BLaER1 (cell line): ENCODE measurements around the gene MED9.
A peak's percentile ranks its signal among the peaks of the same experiment; 100 is the strongest.

ENCODE experiments used
- H3K27ac ChIP-seq: shearing (Covaris generic); formaldehyde crosslinking; 2 replicates; pipeline ENCODE4 v1.8.1; 2022
- H3K27me3 ChIP-seq: shearing (Covaris generic); formaldehyde crosslinking; 2 replicates; pipeline ENCODE4 v1.8.1; 2022
- H3K36me3 ChIP-seq: shearing (Covaris generic); formaldehyde crosslinking; 2 replicates; pipeline ENCODE4 v1.8.1; 2022
- H3K4me1 ChIP-seq: shearing (Covaris generic); formaldehyde crosslinking; 2 replicates; pipeline ENCODE4 v1.8.1; 2022
- H3K4me2 ChIP-seq: shearing (Covaris generic); formaldehyde crosslinking; 2 replicates; pipeline ENCODE4 v1.8.1; 2022
- H3K4me3 ChIP-seq: shearing (Covaris generic); formaldehyde crosslinking; 2 replicates; pipeline ENCODE4 v1.8.1; 2022
- H3K9ac ChIP-seq: shearing (Covaris generic); formaldehyde crosslinking; 2 replicates; pipeline ENCODE4 v1.8.1; 2022
- H3K9me3 ChIP-seq: shearing (Covaris generic); formaldehyde crosslinking; 2 replicates; pipeline ENCODE4 v1.8.1; 2022
- H4K20me1 ChIP-seq: shearing (Covaris generic); formaldehyde crosslinking; 2 replicates; pipeline ENCODE4 v1.8.1; 2022
- Cebpa-rat ChIP-seq: shearing (Covaris generic); IDR thresholded peaks from 2 replicates; pipeline ENCODE4 v1.8.1; 2022

MED9 gene

DNA sequence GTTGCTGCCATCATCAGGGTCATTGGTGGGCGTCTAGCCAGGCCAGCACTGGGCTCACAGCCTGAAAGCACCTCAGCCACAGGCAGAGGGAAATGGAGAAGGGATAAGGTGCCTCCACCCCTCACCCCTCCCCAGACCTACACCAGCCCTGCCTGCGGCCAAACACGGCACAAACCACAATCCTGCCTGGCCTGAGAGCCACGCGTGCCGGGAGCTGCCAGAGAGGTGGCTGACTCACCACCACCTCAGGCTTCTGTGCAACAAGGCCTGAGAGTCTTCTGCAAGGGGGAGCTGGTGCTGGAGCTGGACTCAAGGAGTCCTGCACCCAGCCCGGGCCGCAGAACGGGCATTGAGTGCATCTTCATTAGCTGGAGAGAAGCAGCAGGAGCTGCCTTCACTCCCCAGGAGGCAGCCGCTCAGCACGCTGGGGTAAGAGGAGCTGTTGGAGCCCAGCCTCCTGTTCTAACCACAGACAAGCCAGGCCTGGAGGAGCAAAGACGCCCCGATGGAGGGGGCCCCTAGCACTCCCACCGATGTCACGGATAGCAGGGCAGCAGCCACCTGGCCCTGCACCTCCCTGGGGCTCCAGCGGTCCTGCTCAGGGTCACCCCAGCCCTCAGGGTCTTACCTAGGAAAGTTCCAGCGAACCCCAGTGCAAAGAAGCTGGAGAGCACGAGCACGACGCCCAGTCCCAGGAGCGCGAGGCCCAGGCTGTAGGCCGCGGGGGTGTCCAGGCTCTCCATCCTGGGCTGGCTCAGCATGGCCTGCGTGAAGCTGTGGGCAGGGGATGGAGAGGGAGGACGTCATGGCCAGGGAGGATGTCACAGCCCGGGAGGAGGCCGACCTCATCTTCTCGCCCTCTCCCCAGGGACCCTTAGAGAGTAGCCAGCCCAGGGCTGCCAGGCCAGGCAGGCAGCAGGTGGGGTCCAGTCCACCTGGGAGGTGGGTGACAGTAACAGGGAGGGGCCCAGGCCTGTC lies 35.4 kb downstream of the MED9 start:
- TF ChIP-seq Cebpa-rat: no peak
- no peaks in the 10 kb centered on the region for H3K36me3 ChIP-seq
- H4K20me1 ChIP-seq: no peaks in the 10 kb centered on the region
- peak overlapping the region; percentile 60 for H3K27ac ChIP-seq
- peaks cover 100% of the 10 kb centered on the region for H3K4me1 ChIP-seq
- 0 out of 2 replicates have a peak overlapping the region, but pooled peaks have one; percentile 20 for H3K9ac ChIP-seq
- H3K9me3 ChIP-seq: no peaks in the 10 kb centered on the region
- H3K27me3 ChIP-seq: no peaks in the 10 kb centered on the region
- no peak overlapping the region for H3K4me3 ChIP-seq
- H3K4me2 ChIP-seq: peak overlapping the region; percentile 81

DNA sequence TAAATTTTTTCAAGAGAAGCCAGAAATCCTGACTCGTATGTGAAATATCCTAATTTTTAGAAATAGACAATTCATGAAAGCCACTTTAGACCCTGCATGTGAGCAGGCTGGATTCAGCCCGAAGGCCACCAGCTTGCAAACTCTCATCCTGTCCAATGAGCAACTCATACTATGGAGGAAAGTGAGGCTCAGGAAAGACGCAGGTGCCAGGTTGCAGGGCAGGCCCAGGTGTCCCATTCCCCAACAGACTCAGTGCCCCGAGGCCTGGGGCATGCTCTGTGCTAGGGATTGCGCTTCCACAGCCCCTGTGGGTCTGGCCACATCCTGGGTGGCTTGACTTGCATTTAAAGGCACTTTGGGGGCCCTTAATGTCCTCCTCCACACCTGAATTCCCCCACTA lies 36.1 kb downstream of the MED9 start:
- TF ChIP-seq Cebpa-rat: no peak
- Histone ChIP-seq H3K4me1 (peaks cover 100% of the 10 kb centered on the region), H3K4me2 (peak overlapping the region; percentile 81), H3K9me3 (no peaks in the 10 kb centered on the region), H3K36me3 (no peaks in the 10 kb centered on the region), H3K4me3 (no peak overlapping the region), H3K27ac (peak overlapping the region; percentile 60), H3K27me3 (no peaks in the 10 kb centered on the region), H3K9ac (no peak overlapping the region), H4K20me1 (no peaks in the 10 kb centered on the region)

DNA sequence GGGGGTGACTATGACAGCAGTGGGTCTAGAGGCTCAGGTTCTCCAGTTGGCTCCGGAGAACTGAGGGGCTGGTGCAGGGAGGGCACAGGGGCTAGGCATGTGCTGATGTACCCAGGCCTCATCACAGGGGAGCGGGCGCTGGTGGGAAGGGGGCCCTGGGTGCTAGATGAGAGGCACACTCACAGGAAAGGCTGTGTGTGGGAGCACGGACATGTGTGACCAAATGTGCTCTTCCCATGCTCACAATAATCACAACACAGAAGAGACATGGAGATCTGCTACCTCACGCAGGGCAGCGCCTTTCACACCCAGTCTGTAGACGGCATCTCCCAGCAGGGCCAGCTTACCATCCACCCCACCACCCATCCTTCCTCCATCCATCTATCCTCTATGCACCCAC lies 36.8 kb downstream of the MED9 start:
- Histone ChIP-seq H3K4me3 (no peak overlapping the region), H3K27ac (no peak overlapping the region), H3K36me3 (no peaks in the 10 kb centered on the region), H4K20me1 (no peaks in the 10 kb centered on the region), H3K9ac (no peak overlapping the region), H3K9me3 (no peaks in the 10 kb centered on the region), H3K4me1 (peaks cover 100% of the 10 kb centered on the region), H3K4me2 (peak overlapping the region; percentile 81), H3K27me3 (no peaks in the 10 kb centered on the region)
- TF ChIP-seq Cebpa-rat: no peak

DNA sequence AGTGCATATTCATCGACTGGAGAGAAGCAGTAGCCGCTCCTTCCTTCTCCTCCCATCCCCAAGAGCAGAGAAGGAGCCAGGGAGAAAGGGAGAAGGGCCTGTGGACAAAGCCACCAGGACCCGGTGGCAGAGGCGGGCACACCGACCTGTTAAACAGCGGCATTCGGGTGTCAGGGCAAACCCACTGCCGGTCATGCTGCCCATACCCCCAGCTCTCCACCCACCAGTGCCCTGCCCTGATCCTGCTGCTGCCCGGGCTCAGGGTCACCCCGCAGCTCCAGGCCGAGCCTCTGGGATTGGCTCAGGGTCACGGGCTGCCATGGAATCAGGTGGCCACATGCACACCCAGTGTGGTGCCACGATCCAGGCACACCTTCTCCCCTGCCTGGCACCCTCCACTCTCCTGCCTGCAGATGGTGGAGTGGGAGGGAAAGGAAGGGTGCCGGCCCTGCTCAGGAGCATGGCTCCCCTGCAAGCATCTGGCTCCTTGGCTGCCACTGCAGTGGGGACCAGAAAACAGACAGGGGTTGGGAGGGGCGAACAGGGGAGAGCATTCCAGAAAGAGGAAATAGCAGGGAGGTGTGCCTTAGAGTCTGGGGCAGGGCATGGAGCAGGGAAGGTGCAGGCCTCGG lies 37.7 kb downstream of the MED9 start:
- Histone ChIP-seq H3K27ac (peak overlapping the region; percentile 68), H3K9me3 (no peaks in the 10 kb centered on the region), H4K20me1 (no peaks in the 10 kb centered on the region), H3K4me1 (peaks cover 100% of the 10 kb centered on the region), H3K27me3 (no peaks in the 10 kb centered on the region), H3K36me3 (no peaks in the 10 kb centered on the region), H3K4me3 (no peak overlapping the region), H3K4me2 (peak overlapping the region; percentile 81), H3K9ac (no peak overlapping the region)
- TF ChIP-seq Cebpa-rat: no peak

DNA sequence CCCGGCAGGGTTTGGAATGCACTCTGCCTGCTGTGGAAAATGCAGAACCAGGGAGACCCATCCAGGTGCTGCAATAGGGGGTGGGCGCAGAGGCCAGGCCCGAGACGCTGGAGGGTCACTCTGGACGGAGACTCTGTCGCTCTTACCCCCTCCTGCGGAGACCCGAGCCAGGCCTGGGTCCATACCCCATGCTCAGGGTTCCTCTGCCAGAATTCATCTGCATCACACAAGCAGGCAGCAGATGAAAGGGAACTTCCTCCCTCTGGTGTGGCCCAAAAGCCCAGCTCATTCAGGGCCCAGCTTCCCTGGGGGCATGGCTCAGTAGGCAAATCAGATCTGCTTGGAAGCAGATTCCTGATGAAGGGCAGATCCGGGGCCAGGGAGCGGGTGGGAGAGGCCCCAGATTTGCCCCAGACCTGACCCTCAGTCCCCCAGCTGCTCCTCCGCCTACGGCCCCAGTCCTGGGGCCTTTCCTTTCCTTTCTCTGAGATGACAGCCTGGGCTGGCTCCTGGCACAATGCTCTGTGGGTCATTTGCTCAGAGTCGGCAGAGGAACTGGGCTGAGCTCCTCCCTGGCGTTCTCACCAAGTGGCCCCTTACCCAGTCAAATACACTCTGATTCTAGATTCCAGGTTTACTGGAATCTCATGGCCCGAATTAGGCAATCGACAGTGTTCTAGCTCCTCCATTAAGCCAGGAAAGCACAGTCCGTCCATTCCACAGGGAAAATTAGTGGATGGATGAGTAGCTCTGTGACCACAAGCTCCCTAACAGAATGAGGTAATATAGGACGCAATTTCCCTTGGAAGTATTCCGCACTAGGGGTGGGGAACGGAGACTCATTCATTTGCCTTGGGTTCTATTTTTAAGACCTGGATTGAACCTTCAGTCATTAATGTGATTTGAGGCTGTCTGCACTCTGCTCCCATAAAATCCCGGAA lies 38.5 kb downstream of the MED9 start:
- H3K27ac ChIP-seq: peak overlapping the region; percentile 68
- H3K9ac ChIP-seq: peak overlapping the region; percentile 43; the same call in 1 of the 2 replicates
- H3K4me2 ChIP-seq: peak overlapping the region; percentile 81
- no peaks in the 10 kb centered on the region for H3K36me3 ChIP-seq
- H3K27me3 ChIP-seq: no peaks in the 10 kb centered on the region
- H3K4me3 ChIP-seq: no peak overlapping the region
- no peak for TF ChIP-seq Cebpa-rat
- H3K9me3 ChIP-seq: no peaks in the 10 kb centered on the region
- H4K20me1 ChIP-seq: no peaks in the 10 kb centered on the region
- peaks cover 100% of the 10 kb centered on the region for H3K4me1 ChIP-seq

DNA sequence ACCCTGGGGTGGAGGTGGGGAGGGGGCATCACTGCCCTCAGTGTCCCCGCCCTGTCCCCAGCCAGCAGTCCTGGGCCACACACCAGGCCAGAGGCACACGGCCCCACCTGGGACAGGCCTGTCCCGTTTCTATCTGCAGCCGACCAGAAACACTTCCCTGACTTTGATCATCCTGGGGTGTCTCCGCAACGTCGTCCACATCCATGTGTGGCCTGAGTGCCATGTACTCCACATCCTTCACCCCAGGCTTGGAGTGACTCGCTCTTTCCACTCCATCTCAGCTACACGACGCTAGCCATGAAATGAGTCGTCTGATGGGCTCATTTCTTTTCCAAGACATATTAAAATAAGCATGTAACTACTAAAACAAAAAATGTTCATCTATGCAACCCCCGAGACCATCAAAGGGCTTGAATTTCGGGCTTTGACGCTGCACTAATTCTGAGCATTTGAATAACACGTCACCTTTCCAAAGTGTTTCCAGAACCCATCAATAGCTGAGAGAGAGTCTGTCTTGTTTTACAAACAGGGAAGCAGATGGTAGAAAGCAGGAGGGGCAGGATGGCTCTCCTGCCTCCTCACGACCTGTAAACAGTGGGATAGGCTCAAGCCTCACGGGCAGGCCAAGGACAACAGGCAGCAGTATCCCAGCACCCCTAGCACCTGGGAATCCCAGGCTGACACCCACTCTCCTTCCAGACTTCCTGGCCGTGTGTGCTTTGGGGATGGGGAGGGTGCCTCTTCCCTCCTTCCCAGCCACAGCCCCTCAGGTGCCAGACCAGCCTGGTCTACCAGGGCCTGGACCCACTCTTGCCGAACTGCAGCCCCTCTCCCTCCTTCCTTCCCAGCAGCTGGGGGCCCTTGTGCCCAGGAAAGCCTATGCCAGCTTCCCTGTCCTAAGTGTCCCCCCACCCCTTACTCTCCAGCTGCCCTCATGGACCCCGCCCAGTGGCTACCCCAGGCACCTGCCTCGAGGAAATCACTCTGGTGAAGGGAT lies 39.4 kb downstream of the MED9 start:
- Histone ChIP-seq H3K9me3 (no peaks in the 10 kb centered on the region), H3K27ac (peak overlapping the region; percentile 65), H3K4me2 (peak overlapping the region; percentile 81), H3K9ac (peak overlapping the region; percentile 43), H3K36me3 (no peaks in the 10 kb centered on the region), H3K4me1 (peaks cover 100% of the 10 kb centered on the region), H3K4me3 (no peak overlapping the region; the same call in 1 of the 2 replicates), H4K20me1 (no peaks in the 10 kb centered on the region), H3K27me3 (no peaks in the 10 kb centered on the region)
- TF ChIP-seq Cebpa-rat: no peak

DNA sequence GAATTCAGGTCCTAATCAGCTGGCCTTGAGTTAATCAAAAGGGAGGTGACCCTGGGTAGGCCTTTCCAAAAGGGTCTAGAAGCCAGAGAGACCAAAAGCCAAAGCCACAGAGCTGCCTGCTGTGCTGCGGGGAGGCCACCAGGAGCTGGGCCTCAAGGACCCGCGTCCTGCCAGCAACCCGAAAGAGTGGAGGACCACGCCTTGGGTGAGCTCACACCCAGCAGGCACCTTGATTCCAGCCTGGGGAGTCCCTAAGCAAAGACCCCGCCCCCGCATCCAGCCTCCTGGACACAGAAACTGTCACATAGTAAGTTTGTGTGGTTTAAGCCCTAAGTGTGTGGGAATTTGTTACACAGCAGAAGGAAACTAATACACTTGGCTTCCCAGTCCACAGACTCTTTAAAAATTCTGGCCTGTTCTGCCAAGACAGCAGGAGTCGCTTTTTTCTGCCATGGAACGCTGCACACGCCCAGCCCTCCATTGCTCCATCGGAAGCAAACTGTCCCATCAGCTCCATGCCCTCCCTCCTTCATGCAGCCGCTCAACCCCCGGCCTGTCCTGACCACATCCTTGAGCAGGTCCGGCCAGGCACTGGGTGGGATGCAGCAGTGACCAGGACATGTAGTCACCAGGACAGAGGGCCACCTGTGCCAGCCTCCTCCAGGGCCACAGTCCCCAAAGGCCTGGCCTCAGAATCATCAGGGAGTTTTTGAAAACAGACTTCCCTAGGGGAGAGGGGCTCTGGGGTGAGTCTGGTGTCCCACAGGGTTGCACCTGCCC lies 40.3 kb downstream of the MED9 start:
- H3K4me3 ChIP-seq: peak overlapping the region; percentile 32
- no peaks in the 10 kb centered on the region for H4K20me1 ChIP-seq
- peak overlapping the region; percentile 81 for H3K4me2 ChIP-seq
- TF ChIP-seq Cebpa-rat: no peak
- peak overlapping the region; percentile 65 for H3K27ac ChIP-seq
- H3K36me3 ChIP-seq: no peaks in the 10 kb centered on the region
- H3K4me1 ChIP-seq: peaks cover 100% of the 10 kb centered on the region
- H3K9me3 ChIP-seq: no peaks in the 10 kb centered on the region
- no peaks in the 10 kb centered on the region for H3K27me3 ChIP-seq
- H3K9ac ChIP-seq: peak overlapping the region; percentile 43

DNA sequence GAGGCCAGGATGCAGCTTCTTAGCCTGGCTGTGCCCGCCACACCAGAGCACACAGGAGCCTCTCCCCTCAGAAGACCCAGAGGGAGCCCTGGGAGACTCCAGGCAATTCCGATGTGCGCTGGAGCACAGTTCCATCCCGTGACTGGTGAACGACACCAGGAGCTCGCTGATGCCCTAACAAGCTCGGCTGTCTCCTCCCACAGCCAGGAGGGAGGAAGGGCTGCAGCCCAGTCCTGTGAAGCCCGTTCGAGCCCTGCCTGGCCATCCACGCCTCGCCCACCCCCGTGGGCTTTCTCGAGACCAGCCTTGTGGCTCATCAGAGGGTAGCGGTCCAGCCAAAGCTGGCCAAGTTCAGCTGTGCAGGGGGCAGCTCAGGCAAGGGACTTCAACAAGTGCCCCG lies 41.2 kb downstream of the MED9 start:
- peak overlapping the region; percentile 65 for H3K27ac ChIP-seq
- no peaks in the 10 kb centered on the region for H3K36me3 ChIP-seq
- no peak for TF ChIP-seq Cebpa-rat
- no peaks in the 10 kb centered on the region for H4K20me1 ChIP-seq
- H3K4me3 ChIP-seq: peak overlapping the region; percentile 32
- H3K4me1 ChIP-seq: peaks cover 100% of the 10 kb centered on the region
- H3K27me3 ChIP-seq: no peaks in the 10 kb centered on the region
- H3K9me3 ChIP-seq: no peaks in the 10 kb centered on the region
- H3K4me2 ChIP-seq: peak overlapping the region; percentile 81
- H3K9ac ChIP-seq: peak overlapping the region; percentile 43
